GM12892 (cell line): ENCODE results near the gene MLPH.

Experiments used
- DNase-seq: peaks from one replicate; pipeline ENCODE4 v3.0.0; 2011; ENCODE audit not compliant: insufficient read length
- FAIRE-seq: peaks from 2 replicates; lab custom pipeline; 2011; peaks lifted over from hg19 to GRCh38; lab: Jason Lieb, UNC
- POLR2A ChIP-seq: IDR thresholded peaks from 2 replicates; pipeline ENCODE4 v1.6.1; 2011; ENCODE audit warnings: low read depth, low read length, control low read depth
- POLR2AphosphoS5 ChIP-seq: IDR thresholded peaks from 2 replicates; pipeline ENCODE4 v1.6.1; 2011; ENCODE audit warnings: low read depth, low read length, control low read depth
- TAF1 ChIP-seq: IDR thresholded peaks from 2 replicates; pipeline ENCODE4 v1.6.1; 2011; ENCODE audit warnings: low read depth, mild to moderate bottlenecking, control low read depth, low read length, borderline replicate concordance

MLPH gene

GRCh38 chr2:237486334-237486818, 675 bp upstream of the MLPH start:
- DNase-seq = no peak
- FAIRE-seq = no peak
- no peak for TF ChIP-seq POLR2AphosphoS5
- no peak for TF ChIP-seq TAF1
- no peak for TF ChIP-seq POLR2A

- DNase-seq (no peak), FAIRE-seq (no peak)
- TF ChIP-seq POLR2A = no peak
- TF ChIP-seq POLR2AphosphoS5 = no peak
- TF ChIP-seq TAF1 = no peak
These were observed 445 bp downstream of the MLPH start for GRCh38 chr2:237487496-237487895.

- no peak for FAIRE-seq
These were observed 1.2 kb downstream of the MLPH start for GRCh38 chr2:237488295-237488694.

GRCh38 chr2:237488901-237489860, 2.1 kb downstream of the MLPH start:
- FAIRE-seq = no peak
- TF ChIP-seq POLR2A (no peak), TAF1 (no peak), POLR2AphosphoS5 (no peak)
- DNase-seq = no peak

More at GRCh38 chr2:237488295-237488694, 1.2 kb downstream of the MLPH start:
- DNase-seq = no peak
- TF ChIP-seq POLR2AphosphoS5 = no peak
- TF ChIP-seq POLR2A = no peak
- no peak for TF ChIP-seq TAF1

GRCh38 chr2:237490009-237490711, 3.1 kb downstream of the MLPH start:
- no peak for DNase-seq
- TF ChIP-seq POLR2AphosphoS5 = no peak
- TF ChIP-seq POLR2A = no peak
- no peak for TF ChIP-seq TAF1
- no peak for FAIRE-seq

GRCh38 chr2:237490795-237491194, 3.7 kb downstream of the MLPH start:
- DNase-seq = no peak
- TF ChIP-seq POLR2AphosphoS5 (no peak), TAF1 (no peak), POLR2A (no peak)
- no peak for FAIRE-seq

GRCh38 chr2:237491515-237492118, 4.6 kb downstream of the MLPH start:
- TF ChIP-seq POLR2A = no peak
- TF ChIP-seq POLR2AphosphoS5 = no peak
- TF ChIP-seq TAF1 = no peak
- no peak for DNase-seq
- FAIRE-seq = no peak

- TF ChIP-seq TAF1 (no peak), POLR2AphosphoS5 (no peak), POLR2A (no peak)
- FAIRE-seq = no peak
These were observed 5.3 kb downstream of the MLPH start for GRCh38 chr2:237492137-237492890.

GRCh38 chr2:237494066-237494465, 7.0 kb downstream of the MLPH start:
- TF ChIP-seq POLR2A = no peak
- no peak for TF ChIP-seq POLR2AphosphoS5
- DNase-seq = no peak
- no peak for FAIRE-seq

More at GRCh38 chr2:237492137-237492890, 5.3 kb downstream of the MLPH start:
- no peak for DNase-seq

GRCh38 chr2:237495521-237496117, 8.6 kb downstream of the MLPH start:
- no peak for TF ChIP-seq TAF1
- TF ChIP-seq POLR2A = no peak
- no peak for TF ChIP-seq POLR2AphosphoS5
- FAIRE-seq (no peak), DNase-seq (no peak)

- FAIRE-seq (no peak), DNase-seq (no peak)
- no peak for TF ChIP-seq POLR2AphosphoS5
- no peak for TF ChIP-seq POLR2A
- TF ChIP-seq TAF1 = no peak
These were observed 9.4 kb downstream of the MLPH start for GRCh38 chr2:237496428-237496827.
